GM13976 (cell line): ENCODE measurements around the gene CRYBA2.

Source experiments
- DNase-seq: peaks from one replicate; pipeline ENCODE4 v3.0.0; 2012; ENCODE audit warnings: low spot score
- in situ Hi-C: fragments of 300-500 bp; cut with MboI; formaldehyde crosslinking; loops from one replicate; pipeline ENCODE4 v1.12.0; 2022; ENCODE audit warnings: low sequenced_read_pairs, mixed read lengths, inconsistent platforms; ENCODE audit not compliant: unreplicated experiment
- TF ChIP-seq, protein P1 (sequence below): IDR thresholded peaks from 2 replicates; pipeline ENCODE4 v1.5.1; 2012; ENCODE audit warnings: borderline replicate concordance, mild to moderate bottlenecking; ENCODE audit not compliant: insufficient read depth; ENCODE audit errors: extremely low read depth, missing control alignments, control extremely low read depth

The CRYBA2 gene

DNA sequence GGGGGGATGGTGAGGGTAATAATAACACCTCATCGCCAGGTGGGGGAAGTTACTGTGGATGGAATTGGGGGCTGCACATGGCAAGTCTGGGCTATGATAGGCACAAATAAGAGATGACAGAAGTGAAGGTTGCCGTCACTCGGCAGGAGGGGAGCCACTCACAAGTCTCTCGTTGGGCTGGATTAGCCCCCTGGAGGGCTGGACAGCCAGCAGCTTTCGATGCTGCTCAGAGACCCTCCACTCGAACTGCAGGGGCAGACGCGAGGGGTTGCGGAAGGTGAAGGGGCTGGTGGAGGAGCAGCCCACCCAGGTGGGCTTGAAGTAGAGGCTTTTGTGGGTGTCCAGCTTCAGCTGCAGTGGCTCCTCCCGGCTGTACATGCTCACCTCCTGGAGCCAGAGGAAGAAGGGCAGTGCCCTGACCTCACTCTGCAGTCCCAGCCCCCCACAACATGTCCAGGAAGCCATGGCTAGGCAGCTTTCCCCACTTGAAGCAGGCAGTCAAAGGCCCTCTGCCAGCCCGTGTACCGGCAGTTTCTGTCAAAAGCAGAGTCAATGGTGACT is 29.9 kb upstream of the CRYBA2 start:
- TF ChIP-seq, protein P1, sequence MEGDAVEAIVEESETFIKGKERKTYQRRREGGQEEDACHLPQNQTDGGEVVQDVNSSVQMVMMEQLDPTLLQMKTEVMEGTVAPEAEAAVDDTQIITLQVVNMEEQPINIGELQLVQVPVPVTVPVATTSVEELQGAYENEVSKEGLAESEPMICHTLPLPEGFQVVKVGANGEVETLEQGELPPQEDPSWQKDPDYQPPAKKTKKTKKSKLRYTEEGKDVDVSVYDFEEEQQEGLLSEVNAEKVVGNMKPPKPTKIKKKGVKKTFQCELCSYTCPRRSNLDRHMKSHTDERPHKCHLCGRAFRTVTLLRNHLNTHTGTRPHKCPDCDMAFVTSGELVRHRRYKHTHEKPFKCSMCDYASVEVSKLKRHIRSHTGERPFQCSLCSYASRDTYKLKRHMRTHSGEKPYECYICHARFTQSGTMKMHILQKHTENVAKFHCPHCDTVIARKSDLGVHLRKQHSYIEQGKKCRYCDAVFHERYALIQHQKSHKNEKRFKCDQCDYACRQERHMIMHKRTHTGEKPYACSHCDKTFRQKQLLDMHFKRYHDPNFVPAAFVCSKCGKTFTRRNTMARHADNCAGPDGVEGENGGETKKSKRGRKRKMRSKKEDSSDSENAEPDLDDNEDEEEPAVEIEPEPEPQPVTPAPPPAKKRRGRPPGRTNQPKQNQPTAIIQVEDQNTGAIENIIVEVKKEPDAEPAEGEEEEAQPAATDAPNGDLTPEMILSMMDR = no peak
- in situ Hi-C loops = no loop called here
- DNase-seq = no peak

DNA sequence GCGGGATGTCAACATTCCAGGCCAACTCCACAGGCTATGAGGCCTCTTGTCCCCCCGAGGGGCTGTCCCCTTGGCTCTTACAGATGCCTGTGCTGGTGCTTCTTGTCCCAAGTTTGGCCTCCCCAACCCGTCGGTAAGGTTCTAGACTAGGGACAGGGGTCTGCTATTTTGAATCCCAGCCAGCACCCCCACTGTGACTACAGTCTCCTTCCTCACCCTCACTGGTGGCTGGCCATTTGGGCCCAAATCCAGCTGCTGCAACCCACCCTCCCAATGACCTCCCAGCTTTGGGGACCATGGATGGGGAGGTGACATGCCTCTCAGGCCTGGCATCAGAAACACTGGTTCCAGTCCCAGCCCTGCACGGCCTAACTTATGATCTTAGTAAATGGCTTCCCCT is 29.4 kb upstream of the CRYBA2 start:
- in situ Hi-C loops = no loop called here
- TF ChIP-seq, protein P1 = no peak
- DNase-seq = no peak

DNA sequence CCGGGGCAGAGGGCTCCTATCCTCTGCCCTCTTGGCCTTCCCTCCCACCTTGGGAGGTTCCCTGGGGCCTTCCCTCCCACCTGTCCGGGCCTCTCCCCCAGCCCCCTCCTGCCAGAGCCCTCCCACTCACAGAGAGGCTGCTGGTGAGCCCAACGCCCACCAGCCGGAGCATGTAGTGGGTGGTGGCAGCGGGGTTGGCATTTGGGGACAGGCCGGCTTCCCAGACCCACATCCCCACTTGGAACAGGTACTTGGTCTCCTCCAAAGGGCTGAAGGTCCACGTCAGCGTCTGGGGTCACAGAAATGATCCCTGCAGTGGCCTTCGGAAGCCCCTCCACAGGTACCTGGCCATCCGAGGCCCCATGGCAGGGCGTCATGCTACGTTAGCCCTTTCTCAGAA is 28.8 kb upstream of the CRYBA2 start:
- no peak for DNase-seq
- in situ Hi-C loops = no loop called here

GRCh38 chr2:219021591-219021990 is 28.4 kb upstream of the CRYBA2 start:
- TF ChIP-seq, protein P1 = no peak
- DNase-seq = no peak
- in situ Hi-C loops = no loop called here

More for the DNA sequence above, 28.8 kb upstream of the CRYBA2 start:
- TF ChIP-seq, protein P1 = no peak

DNA sequence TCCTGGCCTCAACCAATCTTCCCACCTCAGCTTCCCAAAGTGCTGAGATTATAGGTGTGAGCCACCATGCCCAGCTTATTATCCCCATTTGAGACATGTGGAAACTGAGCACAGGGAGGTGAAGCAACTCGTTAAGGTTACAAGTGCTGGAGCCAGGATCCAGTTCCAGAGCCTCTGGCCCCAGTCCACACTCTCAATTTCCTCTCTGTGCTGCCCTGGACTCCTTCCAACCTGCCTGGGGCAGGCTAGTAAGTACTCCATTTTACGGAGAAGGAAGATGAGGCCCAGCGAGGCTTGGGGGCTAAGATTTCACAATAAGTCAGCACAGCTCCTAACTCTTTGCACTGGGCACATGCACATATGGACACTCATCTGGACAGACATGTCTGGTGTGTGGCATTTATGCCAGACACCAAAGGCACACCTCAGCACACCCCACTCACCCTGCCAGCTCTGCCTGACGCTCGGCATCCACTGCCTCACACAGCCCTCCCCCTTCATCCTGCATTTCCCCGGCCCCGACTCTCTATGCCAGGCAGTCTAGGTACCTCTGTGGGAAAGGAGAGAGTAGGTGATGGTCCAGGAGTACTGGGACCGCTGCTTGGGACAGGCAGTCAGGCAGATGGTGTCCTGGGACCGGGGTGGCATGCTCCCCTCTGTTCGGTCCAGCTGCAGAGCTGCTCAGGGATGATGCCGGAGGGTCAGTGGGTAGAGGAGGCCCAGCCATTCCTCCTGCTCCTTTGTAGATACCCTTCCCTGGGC is 27.6 kb upstream of the CRYBA2 start:
- TF ChIP-seq, protein P1 = no peak
- in situ Hi-C loops = no loop called here
- DNase-seq = no peak

DNA sequence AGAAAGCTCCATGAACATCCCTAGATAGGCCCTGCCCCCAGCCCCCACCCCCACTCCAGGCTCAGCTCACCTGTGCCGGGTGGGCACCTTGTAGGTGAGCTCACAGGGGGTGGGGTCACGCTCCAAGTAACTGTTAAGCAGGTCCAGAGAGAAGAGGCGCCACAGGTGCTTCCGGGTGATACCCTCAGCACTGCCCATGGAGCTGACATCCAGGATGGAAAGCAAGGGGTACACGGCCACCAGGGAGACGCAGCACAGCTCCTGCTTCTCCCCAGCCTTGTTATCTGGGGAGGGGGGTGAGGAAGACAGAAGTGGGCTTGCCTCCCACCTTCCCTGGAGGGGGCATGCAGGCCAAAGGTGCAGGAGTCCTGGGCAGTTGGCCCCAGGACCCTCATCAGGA is 26.2 kb upstream of the CRYBA2 start:
- TF ChIP-seq, protein P1 = no peak
- no peak for DNase-seq
- in situ Hi-C loops = no loop called here
